Keratinocyte (primary cell): ENCODE measurements around the gene ADAMTS16. TPM values are rescaled to one million over a fixed set of nuclear protein-coding genes. Genes with fewer than 3 reads are reported as not detected.

Experiments
- DNase-seq: peaks from one replicate; pipeline ENCODE4 v3.0.0-alpha.2; 2011; ENCODE audit warnings: low read depth, missing footprints, low spot score
- FAIRE-seq: peaks from 2 replicates; lab custom pipeline; 2011; peaks lifted over from hg19 to GRCh38; lab: Jason Lieb, UNC
- H2AFZ ChIP-seq: 2 replicates; pipeline ENCODE4 v1.6.0; 2012; ENCODE audit warnings: low read length, control low read depth, inconsistent platforms; ENCODE audit not compliant: control insufficient read depth
- H3K27ac ChIP-seq: 2 replicates; pipeline ENCODE4 v1.5.1; 2011; ENCODE audit warnings: low read length; ENCODE audit not compliant: control insufficient read depth, insufficient read depth
- H3K27me3 ChIP-seq: 3 replicates; pipeline ENCODE4 v1.6.0; 2011; ENCODE audit warnings: low read length; ENCODE audit not compliant: control insufficient read depth, insufficient read depth; ENCODE audit errors: extremely low read depth
- H3K36me3 ChIP-seq, 2 experiments: 2 replicates in 1 of 2; 3 replicates in 1 of 2; pipeline ENCODE4 v1.5.1; 2011; ENCODE audit warnings: low read length in 2 of 2, mild to moderate bottlenecking in 1 of 2; ENCODE audit not compliant: control insufficient read depth in 2 of 2, insufficient read depth in 2 of 2; ENCODE audit errors: extremely low read depth in 1 of 2
- H3K4me1 ChIP-seq: 3 replicates; pipeline ENCODE4 v1.5.1; 2011; ENCODE audit warnings: low read length; ENCODE audit not compliant: control insufficient read depth, insufficient read depth; ENCODE audit errors: extremely low read depth
- H3K4me2 ChIP-seq: 3 replicates; pipeline ENCODE4 v1.6.0; 2011; ENCODE audit warnings: low read depth, low read length; ENCODE audit not compliant: control insufficient read depth, insufficient read depth; ENCODE audit errors: extremely low read depth
- H3K4me3 ChIP-seq, 3 experiments: fragments of 200-600 bp in 1 of 3; sonication (generic) in 1 of 3; 2 replicates in 2 of 3; 3 replicates in 1 of 3; pipeline ENCODE4 v1.5.1; 2011 to 2016; ENCODE audit warnings: low read length in 3 of 3, mild to moderate bottlenecking in 3 of 3, control low read depth in 2 of 3, inconsistent platforms in 1 of 3, low read depth in 1 of 3, mixed read lengths in 1 of 3, mixed run types in 1 of 3, moderate library complexity in 1 of 3; ENCODE audit not compliant: control insufficient read depth in 2 of 3, insufficient read depth in 2 of 3; ENCODE audit errors: extremely low read depth in 1 of 3
- H3K79me2 ChIP-seq: 2 replicates; pipeline ENCODE4 v1.6.0; 2012; ENCODE audit warnings: low read length; ENCODE audit not compliant: control insufficient read depth, insufficient read depth
- H3K9ac ChIP-seq: 3 replicates; pipeline ENCODE4 v1.6.0; 2011; ENCODE audit warnings: low read length; ENCODE audit not compliant: control insufficient read depth, insufficient read depth; ENCODE audit errors: extremely low read depth
- H3K9me1 ChIP-seq: 3 replicates; pipeline ENCODE4 v1.6.0; 2011; ENCODE audit warnings: low read length; ENCODE audit not compliant: control insufficient read depth, insufficient read depth; ENCODE audit errors: extremely low read depth
- H3K9me3 ChIP-seq: 2 replicates; pipeline ENCODE4 v1.5.1; 2012; ENCODE audit warnings: low read depth, low read length; ENCODE audit not compliant: control insufficient read depth
- H4K20me1 ChIP-seq: 3 replicates; pipeline ENCODE4 v1.6.0; 2011; ENCODE audit warnings: low read length; ENCODE audit not compliant: control insufficient read depth, insufficient read depth; ENCODE audit errors: extremely low read depth
- CTCF ChIP-seq, 3 experiments: IDR thresholded peaks in 1 of 3; conservative IDR thresholded peaks in 1 of 3; optimal IDR thresholded peaks in 1 of 3; 2 replicates in 2 of 3; 3 replicates in 1 of 3; pipeline versions ENCODE3 to v1.5.1; 2011; ENCODE audit warnings: low read length in 3 of 3, mild to moderate bottlenecking in 3 of 3, moderate library complexity in 2 of 3, control low read depth in 1 of 3, inconsistent platforms in 1 of 3; ENCODE audit not compliant: insufficient read depth in 2 of 3; ENCODE audit errors: extremely low read depth in 1 of 3
- EZH2 ChIP-seq: IDR thresholded peaks from one replicate; pipeline ENCODE4 v1.6.1; 2012; ENCODE audit warnings: inconsistent platforms, mild to moderate bottlenecking, low read length, moderate library complexity
- dilution Hi-C: fragments of 300-500 bp; cut with MboI; formaldehyde crosslinking; loops from one replicate; pipeline ENCODE4 v1.7.0; 2020; ENCODE audit warnings: low sequenced_read_pairs; ENCODE audit not compliant: extremely low pct_ligation_motif_present
- polyA plus RNA-seq, 5 experiments: library from polyadenylated mRNA; depleted of rRNA in 3 of 5; stranded (reverse) in 3 of 5; stranded (forward) in 1 of 5; unstranded in 1 of 5; fragments of >200 nt; gene quantifications; 1 replicate in 1 of 5; 2 replicates in 3 of 5; 3 replicates in 1 of 5; pipeline versions ENCODE4 v1.2.1 to v1.2.3, GENCODE V29; 2011 to 2012; ENCODE audit warnings: missing spikeins in 2 of 5, low read depth in 1 of 5, low replicate concordance in 1 of 5

Gene ADAMTS16
- polyA plus RNA-seq, 1 donor (not counting 4 experiments of a cell fraction or from before 2014, with no cell fraction given), result not detected

GRCh38 chr5:5278201-5278814 lies 138.2 kb downstream of the ADAMTS16 start:
- H3K9me1 ChIP-seq, result no peaks in the 10 kb centered on the region
- no peaks in the 10 kb centered on the region for H4K20me1 ChIP-seq
- no peak overlapping the region for H2AFZ ChIP-seq
- dilution Hi-C loops, result no loop called here
- no peak overlapping the region for H3K9ac ChIP-seq
- FAIRE-seq, result no peak
- no peaks in the 10 kb centered on the region for H3K79me2 ChIP-seq
- H3K4me1 ChIP-seq, result no peaks in the 10 kb centered on the region
- no peak for DNase-seq
- no peak overlapping the region for H3K27ac ChIP-seq
- H3K27me3 ChIP-seq, result no peaks in the 10 kb centered on the region
- H3K4me3 ChIP-seq, result no peak overlapping the region
- H3K4me2 ChIP-seq, result no peak overlapping the region
- H3K9me3 ChIP-seq, result no peaks in the 10 kb centered on the region
- no peak for TF ChIP-seq CTCF (optimal IDR thresholded peaks at IDR 0.05 in 1 of 3, IDR thresholded peaks at IDR 0.05 in 1 of 3, conservative IDR thresholded peaks at IDR 0.05 in 1 of 3; ENCODE audit: extremely low read depth in 1 of 3, insufficient read depth in 2 of 3, low read length in 3 of 3)
- no peaks in the 10 kb centered on the region for H3K36me3 ChIP-seq

- Histone ChIP-seq H3K9me3 (no peaks in the 10 kb centered on the region), H3K4me2 (no peak overlapping the region), H3K4me3 (no peak overlapping the region), H4K20me1 (no peaks in the 10 kb centered on the region), H3K36me3 (no peaks in the 10 kb centered on the region), H3K9ac (no peak overlapping the region), H3K9me1 (no peaks in the 10 kb centered on the region), H3K79me2 (no peaks in the 10 kb centered on the region), H2AFZ (peak overlapping the region; percentile 14), H3K4me1 (no peaks in the 10 kb centered on the region), H3K27me3 (no peaks in the 10 kb centered on the region), H3K27ac (no peak overlapping the region)
- dilution Hi-C loops, result no loop called here
- TF ChIP-seq EZH2, result no peak
- TF ChIP-seq CTCF (optimal IDR thresholded peaks at IDR 0.05 in 1 of 3, IDR thresholded peaks at IDR 0.05 in 1 of 3, conservative IDR thresholded peaks at IDR 0.05 in 1 of 3; ENCODE audit: extremely low read depth in 1 of 3, insufficient read depth in 2 of 3, low read length in 3 of 3), result no peak
- FAIRE-seq, result no peak
- DNase-seq, result no peak
Measured at GRCh38 chr5:5278815-5279381, 138.8 kb downstream of the ADAMTS16 start.
